Fibroblast of lung (primary cell): ENCODE data around the gene AZIN2. TPM values are rescaled to one million over a fixed set of nuclear protein-coding genes. Genes with fewer than 3 reads are reported as not detected.
"Not testable (repeated sequence)": the region's sequence is repeated elsewhere in the genome, so short reads cannot be mapped to it uniquely, and the experiment has no call there.

ENCODE experiments used
- DNase-seq, 2 donors: peaks; one replicate each; pipeline versions ENCODE4 v3.0.0 to v3.0.0-alpha.2; 2010; ENCODE audit warnings: low read depth in 2 of 2
- H2AFZ ChIP-seq: 2 replicates; pipeline ENCODE4 v1.5.1; 2012; ENCODE audit warnings: low read length, control low read depth, inconsistent platforms
- H3K27ac ChIP-seq: 2 replicates; pipeline ENCODE4 v1.5.1; 2011; ENCODE audit warnings: low read length, control low read depth; ENCODE audit not compliant: insufficient read depth
- H3K27me3 ChIP-seq: 2 replicates; pipeline ENCODE4 v1.5.1; 2011; ENCODE audit warnings: mild to moderate bottlenecking, low read length; ENCODE audit not compliant: control insufficient read depth, insufficient read depth
- H3K36me3 ChIP-seq: 2 replicates; pipeline ENCODE4 v1.5.1; 2011; ENCODE audit warnings: low read length; ENCODE audit not compliant: control insufficient read depth, insufficient read depth
- H3K4me1 ChIP-seq: 2 replicates; pipeline ENCODE4 v1.5.1; 2011; ENCODE audit warnings: low read length; ENCODE audit not compliant: control insufficient read depth, insufficient read depth; ENCODE audit errors: extremely low read depth
- H3K4me2 ChIP-seq: 2 replicates; pipeline ENCODE4 v1.5.1; 2011; ENCODE audit warnings: low read length, control low read depth; ENCODE audit not compliant: insufficient read depth; ENCODE audit errors: extremely low read depth
- H3K4me3 ChIP-seq, 4 experiments: fragments of 200-600 bp in 1 of 4; sonication (generic) in 1 of 4; replicated peaks in 1 of 4; 2 replicates each; pipeline ENCODE4 v1.5.1; 2011 to 2016; ENCODE audit warnings: low read length in 4 of 4, low read depth in 3 of 4, mild to moderate bottlenecking in 3 of 4, control low read depth in 2 of 4, inconsistent platforms in 1 of 4, mixed read lengths in 1 of 4; ENCODE audit not compliant: insufficient read depth in 1 of 4; ENCODE audit errors: control extremely low read depth in 1 of 4
- H3K79me2 ChIP-seq: 2 replicates; pipeline ENCODE4 v1.5.1; 2012; ENCODE audit warnings: mild to moderate bottlenecking, low read length, inconsistent platforms; ENCODE audit not compliant: control insufficient read depth, insufficient read depth
- H3K9ac ChIP-seq: 2 replicates; pipeline ENCODE4 v1.5.1; 2011; ENCODE audit warnings: mild to moderate bottlenecking, low read length, control low read depth; ENCODE audit not compliant: insufficient read depth
- H3K9me3 ChIP-seq: 2 replicates; pipeline ENCODE4 v1.5.1; 2012; ENCODE audit warnings: low read depth, low read length; ENCODE audit not compliant: control insufficient read depth, insufficient read depth
- H4K20me1 ChIP-seq: 2 replicates; pipeline ENCODE4 v1.5.1; 2011; ENCODE audit warnings: low read length; ENCODE audit not compliant: control insufficient read depth, insufficient read depth; ENCODE audit errors: extremely low read depth
- CTCF ChIP-seq, 2 donors: IDR thresholded peaks in 1 of 2; conservative IDR thresholded peaks in 1 of 2; 1 replicate in 1 of 2; 2 replicates in 1 of 2; pipeline ENCODE4 v1.5.1; 2011 to 2012; ENCODE audit warnings: low read length in 2 of 2, control low read depth in 1 of 2, inconsistent platforms in 1 of 2, low read depth in 1 of 2, mild to moderate bottlenecking in 1 of 2
- EZH2 ChIP-seq: IDR thresholded peaks from 2 replicates; pipeline ENCODE4 v1.5.1; 2012; ENCODE audit warnings: low read length, control low read depth, mild to moderate bottlenecking; ENCODE audit errors: missing control alignments
- polyA plus RNA-seq, 2 donors: library from polyadenylated mRNA; depleted of rRNA in 1 of 2; stranded (reverse) in 1 of 2; unstranded in 1 of 2; fragments of >200 nt; gene quantifications; 2 replicates each; pipeline ENCODE4 v1.2.1, GENCODE V29; 2011 to 2012; ENCODE audit warnings: missing spikeins in 1 of 2
- total RNA-seq: library from RNA; depleted of rRNA; stranded (reverse); fragments of >200 nt; gene quantifications from 2 replicates; pipeline ENCODE4 v1.2.1, GENCODE V29; 2014

The AZIN2 gene
- total and polyA plus RNA-seq, 2 donors (not counting 1 experiment from before 2014, with no cell fraction given) = 3.2 to 9.1 TPM

GRCh38 chr1:33131191-33131590 lies 50.2 kb downstream of the AZIN2 start:
- H3K36me3 ChIP-seq = no peaks in the 10 kb centered on the region
- H3K27me3 ChIP-seq = no peaks in the 10 kb centered on the region
- TF ChIP-seq EZH2 (no peak), CTCF (conservative IDR thresholded peaks at IDR 0.05 in 1 of 2, IDR thresholded peaks at IDR 0.05 in 1 of 2; ENCODE audit: low read depth in 1 of 2, low read length in 2 of 2) (no peak)
- H3K9me3 ChIP-seq = no peaks in the 10 kb centered on the region
- peaks cover 7% of the 10 kb centered on the region for H3K4me1 ChIP-seq
- no peak overlapping the region for H3K9ac ChIP-seq
- no peak for DNase-seq
- no peak overlapping the region for H3K4me2 ChIP-seq
- no peak overlapping the region for H3K27ac ChIP-seq
- no peak overlapping the region for H2AFZ ChIP-seq
- peaks cover 8% of the 10 kb centered on the region for H3K79me2 ChIP-seq
- no peaks in the 10 kb centered on the region for H4K20me1 ChIP-seq
- no peak overlapping the region for H3K4me3 ChIP-seq

- Histone ChIP-seq H3K9ac (no peak overlapping the region), H2AFZ (no peak overlapping the region), H3K4me2 (no peak overlapping the region), H3K36me3 (no peaks in the 10 kb centered on the region), H3K4me3 (no peak overlapping the region), H3K9me3 (no peaks in the 10 kb centered on the region), H3K27me3 (no peaks in the 10 kb centered on the region), H3K4me1 (peaks cover 5% of the 10 kb centered on the region), H3K79me2 (no peaks in the 10 kb centered on the region), H4K20me1 (no peaks in the 10 kb centered on the region), H3K27ac (no peak overlapping the region)
- no peak for DNase-seq
- TF ChIP-seq CTCF (conservative IDR thresholded peaks at IDR 0.05 in 1 of 2, IDR thresholded peaks at IDR 0.05 in 1 of 2; ENCODE audit: low read depth in 1 of 2, low read length in 2 of 2) = no peak
- TF ChIP-seq EZH2 = no peak
Observed at GRCh38 chr1:33132549-33132948, 51.6 kb downstream of the AZIN2 start.

GRCh38 chr1:33133478-33134105 lies 52.6 kb downstream of the AZIN2 start:
- Histone ChIP-seq H3K27me3 (no peaks in the 10 kb centered on the region), H3K4me1 (no peaks in the 10 kb centered on the region), H3K4me3 (no peak overlapping the region), H3K4me2 (no peak overlapping the region), H3K27ac (no peak overlapping the region), H3K79me2 (no peaks in the 10 kb centered on the region), H3K9ac (no peak overlapping the region), H3K36me3 (no peaks in the 10 kb centered on the region), H3K9me3 (no peaks in the 10 kb centered on the region), H2AFZ (no peak overlapping the region), H4K20me1 (no peaks in the 10 kb centered on the region)
- no peak for DNase-seq
- TF ChIP-seq CTCF (conservative IDR thresholded peaks at IDR 0.05 in 1 of 2, IDR thresholded peaks at IDR 0.05 in 1 of 2; ENCODE audit: low read depth in 1 of 2, low read length in 2 of 2) = no peak
- TF ChIP-seq EZH2 = no peak

- H4K20me1 ChIP-seq, H3K4me1 ChIP-seq, H3K9ac ChIP-seq: not testable (repeated sequence)
Observed at GRCh38 chr1:33136041-33136440, 55.1 kb downstream of the AZIN2 start.

More at GRCh38 chr1:33136041-33136440, 55.1 kb downstream of the AZIN2 start:
- not testable (repeated sequence) for H3K79me2 ChIP-seq, H3K27ac ChIP-seq, DNase-seq, H2AFZ ChIP-seq, H3K9me3 ChIP-seq, H3K27me3 ChIP-seq, H3K4me2 ChIP-seq, H3K4me3 ChIP-seq, H3K36me3 ChIP-seq
